Muscle of arm (tissue), 14 donors: ENCODE results near the gene BCR. TPM values are rescaled to one million over a fixed set of nuclear protein-coding genes. Genes with fewer than 3 reads are reported as not detected.
"Not testable (repeated sequence)": the region's sequence is repeated elsewhere in the genome, so short reads cannot be mapped to it uniquely, and the experiment has no call there.

Source experiments
- DNase-seq: peaks from one replicate; pipeline ENCODE4 v3.0.0-alpha.2; 2013
- long read RNA-seq, 11 donors: transcript quantifications; one replicate each; lab custom pipeline, GENCODE V29; 2026
- polyA plus RNA-seq, 12 donors: library from polyadenylated mRNA; unstranded; fragments of 120-200 nt; gene quantifications; one replicate each; pipeline ENCODE4 v1.2.1, GENCODE V29; 2013; ENCODE audit not compliant: insufficient read length in 12 of 12

BCR gene
- polyA plus RNA-seq: 10 to 100 TPM in 11 of 12 donors, not detected in 1; 10.4 to 37.8 (median 16.3) TPM
- long read RNA-seq, donor 1, full-length matches to known transcripts: 3 of 3 reads
- long read RNA-seq, donor 1, partial matches to known transcripts: 0 of 3 reads
- long read RNA-seq, donor 1, other reads (novel, unspliced or antisense): 0 of 3 reads
- long read RNA-seq, donor 2: 0 reads
- long read RNA-seq, donor 3: 0 reads
- long read RNA-seq, donor 4, full-length matches to known transcripts: 1 of 1 reads
- long read RNA-seq, donor 4, partial matches to known transcripts: 0 of 1 reads
- long read RNA-seq, donor 4, other reads (novel, unspliced or antisense): 0 of 1 reads
- long read RNA-seq, donor 5: 0 reads
- long read RNA-seq, donor 6: 0 reads
- long read RNA-seq, donor 7, full-length matches to known transcripts: 1 of 1 reads
- long read RNA-seq, donor 7, partial matches to known transcripts: 0 of 1 reads
- long read RNA-seq, donor 7, other reads (novel, unspliced or antisense): 0 of 1 reads
- long read RNA-seq, donor 8, full-length matches to known transcripts: 1 of 1 reads
- long read RNA-seq, donor 8, partial matches to known transcripts: 0 of 1 reads
- long read RNA-seq, donor 8, other reads (novel, unspliced or antisense): 0 of 1 reads
- long read RNA-seq, donor 9: 0 reads
- long read RNA-seq, donor 10, full-length matches to known transcripts: 1 of 1 reads
- long read RNA-seq, donor 10, partial matches to known transcripts: 0 of 1 reads
- long read RNA-seq, donor 10, other reads (novel, unspliced or antisense): 0 of 1 reads
- long read RNA-seq, donor 11, full-length matches to known transcripts: 1 of 1 reads
- long read RNA-seq, donor 11, partial matches to known transcripts: 0 of 1 reads
- long read RNA-seq, donor 11, other reads (novel, unspliced or antisense): 0 of 1 reads

- DNase-seq: peak; percentile 64
These were observed at the start of gene BCR for GRCh38 chr22:23180301-23180892. Gene BCR (plus strand): TSS chr22:23180509. CDS start chr22:23180961, 452 bp downstream.

GRCh38 chr22:23130697-23131096 is 49.6 kb upstream of the BCR start:
- DNase-seq: no peak

- DNase-seq: no peak
These were observed 48.4 kb upstream of the BCR start for GRCh38 chr22:23131931-23132330.

- no peak for DNase-seq
These were observed 47.8 kb upstream of the BCR start for GRCh38 chr22:23132376-23133091.

- no peak for DNase-seq
These were observed 46.4 kb upstream of the BCR start for GRCh38 chr22:23133922-23134321.

- DNase-seq: not testable (repeated sequence)
These were observed 43.3 kb upstream of the BCR start for GRCh38 chr22:23136991-23137390.

GRCh38 chr22:23137468-23137867 is 42.8 kb upstream of the BCR start:
- DNase-seq: no peak

- DNase-seq: no peak
These were observed 42.3 kb upstream of the BCR start for GRCh38 chr22:23137905-23138561.

- no peak for DNase-seq
These were observed 41.5 kb upstream of the BCR start for GRCh38 chr22:23138584-23139435.

GRCh38 chr22:23140385-23140784 is 39.9 kb upstream of the BCR start:
- no peak for DNase-seq

- DNase-seq: no peak
These were observed 37.7 kb upstream of the BCR start for GRCh38 chr22:23142546-23143105.

GRCh38 chr22:23143119-23143518 is 37.2 kb upstream of the BCR start:
- DNase-seq: no peak

GRCh38 chr22:23144432-23144831 is 35.9 kb upstream of the BCR start:
- DNase-seq: no peak

GRCh38 chr22:23144932-23145877 is 35.1 kb upstream of the BCR start, which contains the start of gene RAB36:
Gene RAB36 (plus strand): TSS chr22:23145477. CDS start chr22:23146617, 1,140 bp downstream.
- DNase-seq: peak; percentile 93

- no peak for DNase-seq
These were observed 34.3 kb upstream of the BCR start for GRCh38 chr22:23145878-23146470.

- DNase-seq: no peak
These were observed 33.7 kb upstream of the BCR start for GRCh38 chr22:23146478-23147205.
